CD4-positive, alpha-beta T cell treated with Interferon gamma for 1 hour (primary cell): ENCODE measurements around the gene SMARCC1.
"Not testable (repeated sequence)": the region's sequence is repeated elsewhere in the genome, so short reads cannot be mapped to it uniquely, and the experiment has no call there.

Experiments used
- DNase-seq: peaks from one replicate; pipeline ENCODE4 v3.0.0-alpha.2; 2020

SMARCC1 gene

GRCh38 chr3:47762233-47762632, 19.5 kb downstream of the SMARCC1 start:
- no peak for DNase-seq

- DNase-seq: no peak
Measured at GRCh38 chr3:47761046-47761445, 20.6 kb downstream of the SMARCC1 start.

DNA sequence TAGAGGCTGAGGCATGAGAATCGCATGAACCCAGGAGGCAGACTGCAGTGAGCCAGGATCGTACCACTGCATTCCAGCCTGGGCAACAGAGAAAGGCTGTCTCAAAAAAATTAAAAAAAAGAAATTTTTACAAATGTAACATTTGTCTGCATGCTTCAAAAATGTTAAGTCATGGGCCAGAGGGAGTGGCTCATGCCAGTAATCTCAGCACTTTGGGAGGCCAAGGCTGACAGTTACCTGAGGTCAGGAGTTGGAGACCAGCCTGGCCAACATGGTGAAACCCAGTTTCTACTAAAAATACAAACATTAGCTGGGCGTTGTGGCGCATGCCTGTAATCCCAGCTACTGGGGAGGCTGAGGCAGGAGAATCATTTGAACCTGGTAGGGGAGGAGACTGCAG, 21.5 kb downstream of the SMARCC1 start:
- DNase-seq: not testable (repeated sequence)

DNA sequence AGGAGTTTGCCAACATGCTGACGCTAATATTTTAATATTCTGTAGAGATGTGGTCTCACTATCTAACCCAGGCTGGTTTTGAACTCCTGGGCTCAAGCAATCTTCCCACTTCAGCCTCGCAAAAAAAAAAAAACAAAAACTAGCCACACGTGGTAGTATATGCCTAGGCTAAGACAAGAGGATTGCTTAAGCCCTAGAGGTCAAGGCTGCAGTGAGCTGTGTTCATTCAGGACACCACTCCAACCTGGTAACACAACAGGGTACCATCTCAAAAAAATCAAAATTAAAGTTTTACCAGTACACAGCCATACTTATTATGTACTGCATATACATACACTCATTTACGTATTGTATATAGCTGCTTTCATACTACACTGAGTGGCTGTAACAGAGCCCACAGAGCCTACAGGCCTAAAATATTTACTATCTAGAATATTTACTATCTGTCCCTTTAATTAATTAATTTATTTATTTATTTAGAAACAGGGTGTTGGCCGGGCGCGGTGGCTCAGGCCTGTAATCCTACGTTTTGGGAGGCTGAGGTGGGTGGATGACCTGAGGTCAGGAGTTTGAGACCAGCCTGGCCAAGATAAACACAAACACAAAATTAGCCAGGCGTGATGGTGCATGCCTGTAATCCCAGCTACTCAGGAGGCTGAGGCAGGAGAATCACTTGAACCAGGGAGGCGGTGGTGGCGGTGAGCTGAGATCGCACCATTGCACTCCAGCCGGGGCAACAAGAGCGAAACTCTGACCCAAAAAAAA, 23.2 kb downstream of the SMARCC1 start:
- DNase-seq: no peak

GRCh38 chr3:47752716-47753115, 29.0 kb downstream of the SMARCC1 start:
- DNase-seq: no peak

GRCh38 chr3:47750811-47751354, 30.8 kb downstream of the SMARCC1 start:
- not testable (repeated sequence) for DNase-seq

DNA sequence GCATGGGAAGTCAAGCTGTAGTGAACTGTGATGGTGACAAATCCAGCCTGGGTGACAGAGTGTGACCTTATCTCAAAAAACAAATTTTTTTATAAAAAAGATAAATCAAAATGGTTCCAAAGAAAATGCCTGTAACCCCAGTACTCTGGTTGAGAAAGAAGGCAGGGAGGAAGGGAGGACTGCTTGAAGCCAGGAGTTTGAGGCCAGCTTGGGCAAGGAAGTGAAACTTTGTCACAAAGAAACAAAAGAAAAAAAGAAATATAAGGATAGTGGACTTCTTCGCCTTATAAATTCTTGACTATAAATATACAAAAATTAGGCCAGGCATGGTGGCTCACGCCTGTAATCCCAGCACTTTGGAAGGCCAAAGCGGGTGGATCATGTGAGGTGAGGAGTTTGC, 34.1 kb downstream of the SMARCC1 start:
- no peak for DNase-seq

- no peak for DNase-seq
Measured at GRCh38 chr3:47746264-47746663, 35.4 kb downstream of the SMARCC1 start.

- DNase-seq: no peak
Measured at GRCh38 chr3:47743855-47744254, 37.8 kb downstream of the SMARCC1 start.

DNA sequence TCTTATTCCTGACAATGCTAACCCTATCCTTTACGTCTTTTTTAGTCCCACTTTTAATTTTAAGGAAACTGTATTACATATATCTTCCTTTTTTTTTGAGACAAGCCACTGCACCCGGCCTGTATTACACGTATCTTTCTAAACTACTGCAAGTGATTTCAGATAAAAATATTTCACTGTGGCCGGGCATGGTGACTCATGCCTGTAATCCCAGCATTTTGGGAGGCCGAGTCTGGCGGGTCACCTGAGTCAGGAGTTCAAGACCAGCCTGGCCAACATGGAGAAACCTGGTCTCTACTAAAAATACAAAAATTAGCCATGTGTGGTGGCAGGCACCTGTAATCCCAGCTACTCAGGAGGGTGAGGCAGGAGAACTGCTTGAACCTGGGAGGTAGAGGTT, 38.3 kb downstream of the SMARCC1 start:
- not testable (repeated sequence) for DNase-seq

- no peak for DNase-seq
Measured at GRCh38 chr3:47741925-47742324, 39.8 kb downstream of the SMARCC1 start.

- DNase-seq: no peak
Measured at GRCh38 chr3:47732143-47732542, 49.5 kb downstream of the SMARCC1 start.

DNA sequence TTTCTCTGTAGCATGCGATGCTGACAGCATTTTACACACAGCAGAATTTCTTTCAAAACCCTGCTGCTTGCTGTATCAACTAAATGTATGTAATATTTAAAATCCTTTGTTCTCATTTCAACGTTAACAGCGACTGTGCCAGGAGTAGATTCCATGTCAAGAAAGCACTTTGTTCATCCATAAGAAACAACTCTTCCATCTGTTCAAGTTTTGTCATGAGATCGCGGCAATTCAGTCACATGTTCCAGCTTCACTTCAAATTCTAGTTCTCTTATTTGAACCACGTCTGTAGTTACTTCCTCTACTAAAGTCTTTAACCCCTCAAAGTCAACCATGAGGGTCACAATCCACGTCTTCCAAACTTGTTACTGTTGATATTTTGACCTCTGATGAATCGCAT, 50.6 kb downstream of the SMARCC1 start:
- DNase-seq: no peak

DNA sequence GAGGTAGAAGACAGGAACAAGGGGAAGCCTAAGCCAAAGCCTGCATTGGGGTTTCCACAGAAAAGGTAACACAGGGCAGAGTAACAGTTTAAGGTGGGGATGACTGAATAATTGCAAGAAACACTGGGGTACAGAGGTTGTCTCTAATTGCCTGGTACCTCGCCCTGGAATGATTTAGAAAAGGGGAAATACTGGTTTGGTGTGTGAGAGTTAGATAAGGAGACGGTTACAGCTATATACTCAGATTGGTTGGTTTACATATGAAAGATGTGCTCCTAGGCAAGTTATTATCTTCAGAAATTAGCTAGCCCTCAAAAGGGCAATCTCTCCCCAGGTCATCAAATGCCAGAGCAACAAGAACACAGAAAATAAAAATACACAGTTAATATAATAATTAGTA, 58.8 kb downstream of the SMARCC1 start:
- no peak for DNase-seq

DNA sequence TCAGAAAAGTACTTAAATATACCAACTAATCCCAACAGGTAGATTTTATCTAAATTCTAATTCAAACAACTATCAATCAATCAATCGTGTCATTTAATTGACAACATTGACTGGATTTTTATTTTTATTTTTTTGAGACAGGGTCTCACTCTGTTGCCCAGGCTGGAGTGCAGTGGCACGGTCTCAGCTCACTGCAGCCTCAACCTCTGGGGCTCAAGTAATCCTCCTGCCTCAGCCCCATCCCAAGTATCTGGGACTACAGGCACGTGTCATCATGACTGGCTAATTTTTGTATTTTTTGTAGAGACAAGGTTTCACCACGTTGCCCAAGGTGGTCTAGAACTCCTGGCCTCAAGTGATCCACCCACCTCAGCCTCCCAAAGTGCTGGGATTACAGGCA, 64.2 kb downstream of the SMARCC1 start:
- not testable (repeated sequence) for DNase-seq

DNA sequence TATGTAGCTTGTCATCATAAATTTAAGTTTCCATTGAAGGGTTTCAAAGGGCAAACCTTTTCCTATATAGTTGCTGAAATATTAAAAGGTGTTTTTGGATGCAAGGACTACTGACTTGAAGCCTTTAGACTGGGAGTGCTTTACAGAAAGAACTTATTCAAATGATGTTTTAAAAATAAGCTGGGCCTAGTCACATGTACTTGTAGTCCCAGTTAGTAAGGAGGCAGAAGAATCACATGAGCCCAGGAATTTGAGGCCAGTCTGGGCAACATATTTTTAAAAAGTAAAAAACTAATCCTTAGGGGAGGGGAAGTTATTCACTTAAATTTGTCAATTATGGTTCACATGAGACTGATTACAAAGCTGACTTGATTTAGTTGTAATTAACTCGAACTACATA, 65.0 kb downstream of the SMARCC1 start:
- DNase-seq: no peak

GRCh38 chr3:47715928-47716327, 65.8 kb downstream of the SMARCC1 start:
- DNase-seq: no peak

GRCh38 chr3:47714606-47715005, 67.1 kb downstream of the SMARCC1 start:
- DNase-seq: no peak

DNA sequence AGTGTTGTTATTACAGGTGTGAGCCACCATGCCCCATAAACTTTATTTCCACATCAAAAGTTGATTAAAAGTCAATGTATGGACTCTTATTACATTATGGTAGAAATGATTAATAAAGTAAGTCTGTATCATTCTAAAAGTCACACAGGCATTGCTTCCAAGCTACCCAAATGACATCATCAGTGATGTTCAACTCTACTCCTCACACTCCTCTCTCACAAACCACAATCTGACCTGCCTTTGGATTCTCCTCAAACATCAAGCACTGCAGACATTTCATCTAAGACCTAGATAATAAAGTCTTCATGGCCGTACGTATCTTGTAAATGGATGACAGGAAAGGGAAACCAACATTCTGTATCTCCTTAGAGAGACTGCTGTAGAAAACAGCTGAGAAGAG, 68.0 kb downstream of the SMARCC1 start:
- DNase-seq: no peak

DNA sequence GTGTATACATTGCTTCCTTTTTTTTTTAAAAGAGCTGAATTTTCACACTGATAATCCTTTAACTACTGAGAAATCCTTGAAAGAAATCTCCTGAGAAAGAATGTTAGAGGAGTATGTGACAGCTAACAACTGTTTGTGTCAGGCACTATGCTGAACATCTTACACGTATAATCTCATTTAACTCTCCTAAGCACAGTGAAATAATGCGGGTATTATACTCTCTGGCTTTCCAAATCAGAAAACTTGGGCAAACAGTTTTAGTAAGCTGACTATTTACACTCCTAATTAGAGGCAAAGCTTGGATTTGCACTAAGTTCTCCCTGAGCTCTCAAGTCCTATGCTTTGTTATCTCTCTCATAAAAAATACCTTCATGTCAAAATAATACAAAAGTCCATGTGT, 69.3 kb downstream of the SMARCC1 start:
- DNase-seq: no peak

DNA sequence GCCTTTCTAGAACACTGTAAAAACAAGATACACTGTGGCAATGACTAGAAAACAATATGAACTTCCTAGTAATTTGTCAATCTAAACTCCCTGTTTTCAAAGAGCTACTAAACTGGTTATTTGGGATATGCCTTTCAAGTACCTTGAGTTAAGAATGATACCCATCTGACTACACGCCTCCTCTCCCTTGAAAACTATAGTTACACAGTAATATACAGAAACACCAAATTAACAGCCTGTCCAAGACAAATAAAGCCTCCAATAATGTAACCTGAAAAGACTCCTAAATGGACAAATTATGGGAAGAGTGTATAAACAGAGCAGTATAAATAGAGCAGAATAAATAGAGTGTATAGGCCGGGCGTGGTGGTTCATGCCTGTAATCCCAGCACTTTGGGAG, 70.1 kb downstream of the SMARCC1 start:
- DNase-seq: no peak

DNA sequence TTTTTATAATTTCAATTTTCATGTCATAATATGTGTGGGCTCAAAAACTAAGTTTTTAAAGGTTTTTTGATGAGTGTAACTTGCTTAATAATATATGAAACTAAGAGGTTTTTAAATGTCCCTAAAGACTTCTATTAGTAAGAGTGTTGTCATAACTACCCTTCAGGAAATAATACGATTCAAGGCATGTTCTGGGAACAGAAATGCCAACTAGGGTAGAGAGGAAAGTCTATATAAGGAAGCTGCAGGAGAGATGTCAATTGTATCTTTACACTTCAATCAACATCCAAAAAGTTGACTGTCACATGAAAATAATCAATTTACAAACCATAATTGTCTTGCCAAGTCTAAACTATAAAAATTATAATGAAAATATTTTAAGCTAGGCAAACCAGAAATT, 76.3 kb downstream of the SMARCC1 start:
- no peak for DNase-seq

DNA sequence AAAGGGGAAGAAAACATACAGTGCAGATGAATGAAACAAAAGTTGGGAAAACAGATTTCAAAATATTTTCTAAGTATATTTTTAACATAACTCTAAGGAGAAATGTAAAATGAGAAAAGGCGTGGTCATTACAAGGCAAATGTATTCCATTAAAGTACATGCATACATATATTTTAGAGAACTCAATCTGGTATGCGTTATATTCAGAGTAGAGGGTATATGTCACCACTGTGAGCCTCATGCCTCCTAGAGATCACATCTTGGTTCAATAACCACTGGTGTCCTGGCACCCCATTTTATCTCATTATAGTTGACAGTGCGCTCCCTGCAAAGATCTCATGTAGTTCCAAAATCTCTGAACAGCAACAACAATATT, 77.5 kb downstream of the SMARCC1 start:
- no peak for DNase-seq

DNA sequence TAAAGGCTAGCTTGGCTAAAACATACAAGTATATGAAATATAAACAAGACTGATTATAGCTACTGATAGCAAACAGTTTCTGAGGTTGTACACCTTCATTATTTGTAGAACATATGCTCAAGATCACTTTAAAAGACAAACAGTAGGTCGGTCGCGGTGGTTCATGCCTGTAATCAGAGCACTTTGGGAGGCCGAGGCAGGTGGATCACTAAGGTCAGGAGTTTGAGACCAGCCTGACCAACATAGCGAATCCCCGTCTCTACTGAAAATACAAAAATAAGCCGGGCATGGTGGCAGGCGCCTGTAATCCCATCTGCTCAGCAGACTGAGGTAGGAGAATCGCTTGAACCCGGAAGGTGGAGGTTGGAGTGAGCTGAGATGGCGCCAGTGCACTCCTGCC, 80.3 kb downstream of the SMARCC1 start:
- DNase-seq: no peak

DNA sequence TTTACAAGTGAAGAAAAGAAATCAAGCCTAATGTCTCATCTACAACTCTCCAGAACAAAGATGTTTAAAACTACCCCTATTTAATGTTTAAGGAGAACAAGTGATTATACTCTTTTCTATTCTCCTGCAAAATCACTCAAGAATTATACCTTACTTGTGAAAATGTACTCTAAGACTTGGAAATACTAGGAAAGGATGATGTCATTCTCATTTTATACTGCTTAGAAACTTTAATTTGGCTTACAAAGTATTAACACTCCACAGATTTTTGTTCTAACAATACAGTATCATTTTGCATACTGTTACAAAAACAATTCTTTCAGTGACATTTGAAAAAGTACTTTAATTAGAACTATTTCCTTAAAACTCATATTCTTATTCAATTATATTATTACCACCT, 89.5 kb downstream of the SMARCC1 start:
- DNase-seq: no peak
